HepG2 (cell line): ENCODE results near the gene SNX9. TPM values are rescaled to one million over a fixed set of nuclear protein-coding genes. Genes with fewer than 3 reads are reported as not detected.

Experiments used
- ATAD3A ChIP-seq: sonication (generic); formaldehyde crosslinking; IDR thresholded peaks from 2 replicates; pipeline ENCODE4 v1.4.0; 2020; ENCODE audit warnings: missing genetic modification reagents
- DMTF1 ChIP-seq: sonication (generic); formaldehyde crosslinking; IDR thresholded peaks from 2 replicates; pipeline ENCODE4 v1.4.0; 2020; ENCODE audit warnings: mild to moderate bottlenecking, missing genetic modification reagents
- FLYWCH1 ChIP-seq: sonication (generic); formaldehyde crosslinking; IDR thresholded peaks from 2 replicates; pipeline ENCODE4 v1.8.1; 2023; ENCODE audit warnings: mild to moderate bottlenecking, missing genetic modification reagents
- FOXP4 ChIP-seq: sonication (generic); formaldehyde crosslinking; IDR thresholded peaks from 2 replicates; pipeline ENCODE4 v1.4.0; 2020; ENCODE audit warnings: missing genetic modification reagents
- PAWR ChIP-seq: sonication (generic); formaldehyde crosslinking; IDR thresholded peaks from 2 replicates; pipeline ENCODE4 v1.4.0; 2020; ENCODE audit warnings: missing genetic modification reagents, mild to moderate bottlenecking, borderline replicate concordance
- SMC3 ChIP-seq: IDR thresholded peaks from 2 replicates; pipeline ENCODE4 v1.6.1; 2011; ENCODE audit warnings: low read length, improper control_type of control experiment
- SNRNP70 ChIP-seq: fragments of 200-400 bp; formaldehyde crosslinking; IDR thresholded peaks from 2 replicates; pipeline ENCODE4 v1.6.1; 2017; ENCODE audit warnings: mild to moderate bottlenecking, low read depth, low read length, moderate library complexity
- SP1 ChIP-seq, 2 experiments: fragments of 450-650 bp in 1 of 2; sonication (generic) in 1 of 2; formaldehyde crosslinking in 1 of 2; IDR thresholded peaks; 2 replicates each; pipeline versions ENCODE4 v1.4.0 to v1.6.1; 2016 to 2020; ENCODE audit warnings: missing genetic modification reagents in 1 of 2
- TSC22D2 ChIP-seq: sonication (generic); formaldehyde crosslinking; IDR thresholded peaks from 2 replicates; pipeline ENCODE4 v1.5.1; 2020; ENCODE audit warnings: missing genetic modification reagents, mild to moderate bottlenecking, borderline replicate concordance
- U2AF1 ChIP-seq: fragments of 200-400 bp; formaldehyde crosslinking; optimal IDR thresholded peaks from 2 replicates; pipeline ENCODE3; 2017; ENCODE audit warnings: mild to moderate bottlenecking, low read depth, low read length
- ZEB1 ChIP-seq: IDR thresholded peaks from 2 replicates; pipeline ENCODE4 v1.6.1; 2012; ENCODE audit warnings: mild to moderate bottlenecking, low read depth, inconsistent platforms; ENCODE audit not compliant: insufficient replicate concordance
- ZFYVE20 ChIP-seq: sonication (generic); formaldehyde crosslinking; IDR thresholded peaks from 2 replicates; pipeline ENCODE4 v1.8.0; 2023; ENCODE audit warnings: low read depth, mild to moderate bottlenecking, moderate library complexity, missing genetic modification reagents, borderline replicate concordance
- ZNF296 ChIP-seq: sonication (generic); formaldehyde crosslinking; conservative IDR thresholded peaks from 2 replicates; pipeline ENCODE4 v1.5.0; 2020; ENCODE audit warnings: mild to moderate bottlenecking, missing genetic modification reagents
- ZNF543 ChIP-seq: sonication (generic); formaldehyde crosslinking; IDR thresholded peaks from 2 replicates; pipeline ENCODE4 v1.4.0; 2020; ENCODE audit warnings: mild to moderate bottlenecking, missing genetic modification reagents
- ZNF670 ChIP-seq: sonication (generic); formaldehyde crosslinking; IDR thresholded peaks from 2 replicates; pipeline ENCODE4 v1.8.0; 2022; ENCODE audit warnings: mild to moderate bottlenecking, missing genetic modification reagents, borderline replicate concordance
- ZNF687 ChIP-seq: sonication (generic); formaldehyde crosslinking; IDR thresholded peaks from 2 replicates; pipeline ENCODE4 v1.5.1; 2020; ENCODE audit warnings: mild to moderate bottlenecking, missing genetic modification reagents, moderate library complexity
- ZNF766 ChIP-seq: sonication (generic); formaldehyde crosslinking; IDR thresholded peaks from 2 replicates; pipeline ENCODE4 v1.5.0; 2020; ENCODE audit warnings: missing genetic modification reagents, borderline replicate concordance
- polyA plus RNA-seq, 8 experiments: library from polyadenylated mRNA; depleted of rRNA in 3 of 8; stranded (reverse) in 7 of 8; unstranded in 1 of 8; fragments of >200 nt; fragmentation: Illumina TruSeq in 4 of 8; extraction: Trizol in 4 of 8; gene quantifications; 2 replicates each; pipeline versions ENCODE4 v1.2.1 to v1.2.3, GENCODE V29; 2011 to 2016; ENCODE audit warnings: low read depth in 4 of 8, missing spikeins in 1 of 8, mixed read lengths in 1 of 8; ENCODE audit not compliant: insufficient read depth in 1 of 8
- total RNA-seq, 5 experiments: library from RNA; depleted of rRNA; stranded (reverse); fragments of >200 nt; fragmentation: Illumina TruSeq; extraction: Trizol; gene quantifications; 2 replicates each; pipeline ENCODE4 v1.2.3, GENCODE V29; 2016; ENCODE audit warnings: low read depth in 1 of 5
- TF ChIP-seq, protein P1 (sequence below): sonication (generic); formaldehyde crosslinking; IDR thresholded peaks from 2 replicates; pipeline ENCODE4 v1.4.0; 2020; ENCODE audit warnings: missing genetic modification reagents

The SNX9 gene
- total and polyA plus RNA-seq, 2 of the 13 experiments (the other 11 are each of a cell fraction or from before 2014, with no cell fraction given) = 21.9 to 36.0 TPM

DNA sequence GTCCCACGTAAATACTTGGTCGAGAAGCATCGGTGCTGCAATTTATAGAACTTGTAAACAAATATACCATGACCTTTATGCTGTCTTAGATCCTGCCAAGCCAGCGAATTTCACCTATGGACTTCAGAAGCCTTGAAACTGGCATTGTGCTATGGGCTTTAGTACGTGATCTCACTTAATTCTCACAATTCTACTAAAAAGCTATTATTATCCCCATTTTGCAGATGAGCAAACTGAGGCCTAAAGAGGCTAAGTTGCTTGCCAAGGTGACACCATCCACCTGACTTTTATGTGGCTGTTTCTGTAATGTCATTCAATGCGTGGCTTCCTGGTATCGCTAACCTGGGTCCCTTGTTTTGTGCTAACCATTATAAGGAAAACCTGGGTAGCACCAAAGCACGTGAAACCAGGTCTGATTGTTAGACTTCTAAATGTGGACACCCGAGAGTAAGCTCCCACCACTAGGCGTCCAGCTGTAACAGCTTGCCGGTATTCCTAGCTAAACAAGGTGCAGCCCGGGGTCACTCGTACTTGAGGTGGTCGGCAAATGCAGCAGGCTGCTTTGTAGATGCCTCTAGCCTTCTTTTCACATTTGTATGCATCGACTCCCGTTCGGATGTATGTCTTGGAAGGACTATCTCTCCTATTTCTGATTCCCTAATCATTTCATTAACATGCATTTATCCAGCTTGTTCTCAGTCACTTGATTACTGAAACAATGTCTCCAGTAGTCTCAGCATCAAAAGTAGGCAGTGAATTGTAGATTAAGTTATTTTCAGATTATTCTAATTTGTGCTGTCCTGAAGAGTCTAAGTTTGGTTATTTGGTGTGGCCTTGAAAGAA is 159.7 kb downstream of the SNX9 start (continued):
- TF ChIP-seq, protein P1, sequence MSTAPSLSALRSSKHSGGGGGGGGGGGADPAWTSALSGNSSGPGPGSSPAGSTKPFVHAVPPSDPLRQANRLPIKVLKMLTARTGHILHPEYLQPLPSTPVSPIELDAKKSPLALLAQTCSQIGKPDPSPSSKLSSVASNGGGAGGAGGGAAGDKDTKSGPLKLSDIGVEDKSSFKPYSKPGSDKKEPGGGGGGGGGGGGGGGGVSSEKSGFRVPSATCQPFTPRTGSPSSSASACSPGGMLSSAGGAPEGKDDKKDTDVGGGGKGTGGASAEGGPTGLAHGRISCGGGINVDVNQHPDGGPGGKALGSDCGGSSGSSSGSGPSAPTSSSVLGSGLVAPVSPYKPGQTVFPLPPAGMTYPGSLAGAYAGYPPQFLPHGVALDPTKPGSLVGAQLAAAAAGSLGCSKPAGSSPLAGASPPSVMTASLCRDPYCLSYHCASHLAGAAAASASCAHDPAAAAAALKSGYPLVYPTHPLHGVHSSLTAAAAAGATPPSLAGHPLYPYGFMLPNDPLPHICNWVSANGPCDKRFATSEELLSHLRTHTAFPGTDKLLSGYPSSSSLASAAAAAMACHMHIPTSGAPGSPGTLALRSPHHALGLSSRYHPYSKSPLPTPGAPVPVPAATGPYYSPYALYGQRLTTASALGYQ (CRISPR knock-in tag) = no peak
- TF ChIP-seq ZNF670 (CRISPR knock-in tag) (peak; percentile 68), ATAD3A (CRISPR knock-in tag) (no peak), PAWR (CRISPR knock-in tag) (no peak), ZNF766 (no peak), ZNF687 (CRISPR knock-in tag) (no peak), U2AF1 (no peak), SP1 (IDR thresholded peaks at IDR 0.05) (no peak), SP1 (CRISPR knock-in tag; IDR thresholded peaks at IDR 0.05) (0 out of 2 replicates have a peak, but pooled peaks have one; percentile 36), ZNF543 (CRISPR knock-in tag) (0 out of 2 replicates have a peak, but pooled peaks have one; percentile 36), ZNF296 (0 out of 2 replicates have a peak, but pooled peaks have one; percentile 28), SMC3 (peak; percentile 64), TSC22D2 (CRISPR knock-in tag) (no peak; the same call in 1 of the 2 replicates), FLYWCH1 (no peak), SNRNP70 (no peak), DMTF1 (CRISPR knock-in tag) (no peak), ZFYVE20 (CRISPR knock-in tag) (no peak), FOXP4 (CRISPR knock-in tag) (no peak), ZEB1 (no peak)
